Natural killer cell (primary cell): ENCODE results near the gene AMPD1. TPM values are rescaled to one million over a fixed set of nuclear protein-coding genes. Genes with fewer than 3 reads are reported as not detected.

Experiments
- ATAC-seq, 3 donors: fragments of 150-1000 bp in 2 of 3; fragments of 200-7000 bp in 1 of 3; cut with Tn5 transposase; 1 replicate in 1 of 3; 2 replicates in 2 of 3; pipeline ENCODE4 v1.10.0; 2021; ENCODE audit warnings: mild to moderate bottlenecking in 2 of 3, moderate library complexity in 2 of 3
- DNase-seq, 2 donors: peaks; one replicate each; pipeline versions ENCODE4 v3.0.0 to v3.0.0-alpha.2; 2013 to 2021; ENCODE audit warnings: mixed read lengths in 1 of 2
- H3K27ac ChIP-seq: one replicate; pipeline ENCODE4 v1.5.1; 2013; ENCODE audit warnings: mild to moderate bottlenecking, low read length
- H3K27me3 ChIP-seq: one replicate; pipeline ENCODE4 v1.6.1; 2013; ENCODE audit warnings: low read length; ENCODE audit not compliant: control insufficient read depth, insufficient read depth
- H3K36me3 ChIP-seq: one replicate; pipeline ENCODE4 v1.6.1; 2013; ENCODE audit warnings: low read length; ENCODE audit not compliant: control insufficient read depth, insufficient read depth
- H3K4me1 ChIP-seq: one replicate; pipeline ENCODE4 v1.6.1; 2013; ENCODE audit warnings: low read length; ENCODE audit not compliant: control insufficient read depth, insufficient read depth
- H3K4me3 ChIP-seq: one replicate; pipeline ENCODE4 v1.5.1; 2013; ENCODE audit warnings: low read length
- H3K9me3 ChIP-seq: one replicate; pipeline ENCODE4 v1.6.1; 2013; ENCODE audit warnings: low read length; ENCODE audit not compliant: control insufficient read depth, insufficient read depth
- H3K27ac Mint-ChIP-seq, 2 donors: one replicate each; pipeline ENCODE4 v1.8.0; 2022; ENCODE audit warnings: mild to moderate bottlenecking in 2 of 2, mixed read lengths in 2 of 2, moderate library complexity in 1 of 2
- H3K27me3 Mint-ChIP-seq, 2 donors: one replicate each; pipeline ENCODE4 v1.8.0; 2022; ENCODE audit warnings: low read depth in 2 of 2, mixed read lengths in 2 of 2
- H3K36me3 Mint-ChIP-seq: one replicate; pipeline ENCODE4 v1.8.0; 2022; ENCODE audit warnings: mixed read lengths
- H3K4me1 Mint-ChIP-seq, 2 donors: one replicate each; pipeline ENCODE4 v1.8.0; 2022; ENCODE audit warnings: mixed read lengths in 2 of 2
- H3K4me3 Mint-ChIP-seq: one replicate; pipeline ENCODE4 v1.8.0; 2022; ENCODE audit warnings: mild to moderate bottlenecking, moderate library complexity, mixed read lengths
- H3K9me3 Mint-ChIP-seq, 2 donors: one replicate each; pipeline ENCODE4 v1.8.0; 2022; ENCODE audit warnings: mixed read lengths in 2 of 2
- CTCF ChIP-seq: fragments of 200-600 bp; IDR thresholded peaks from one replicate; pipeline ENCODE4 v1.8.0; 2022; ENCODE audit warnings: antibody characterized with exemption
- WGBS: methylation state at CpG from one replicate; pipeline ENCODE4 v1.1.7; 2013; ENCODE audit warnings: missing lambda C conversion rate; ENCODE audit not compliant: insufficient coverage; 5-methylcytosine and 5-hydroxymethylcytosine counted together
- intact Hi-C: fragments of 100-400 bp; cut with micrococcal nuclease; formaldehyde crosslinking; loops from one replicate; pipeline ENCODE4 v1.14.2; 2022
- total RNA-seq, 4 donors: library from RNA; stranded (reverse); fragments of 120-200 nt in 1 of 4; gene quantifications; one replicate each; pipeline versions ENCODE4 v1.2.3 to v1.2.4, GENCODE V29; 2013 to 2022

Gene AMPD1
- total RNA-seq, 3 donors from 2014 or later (not counting 1 experiment from before 2014, with no cell fraction given): not detected

- Histone ChIP-seq H3K27me3 (no peaks in the 10 kb centered on the region), H3K4me1 (no peaks in the 10 kb centered on the region), H3K9me3 (no peaks in the 10 kb centered on the region), H3K36me3 (no peaks in the 10 kb centered on the region), H3K4me3 (no peak overlapping the region), H3K27ac (no peak overlapping the region)
- no peak for DNase-seq
- 45% methylated on average over 2 of the region's 4 CpGs for WGBS
- intact Hi-C loops: no loop called here
- H3K9me3 Mint-ChIP-seq: no peaks in the 10 kb centered on the region
- no peaks in the 10 kb centered on the region for H3K36me3 Mint-ChIP-seq
- H3K4me3 Mint-ChIP-seq: no peak overlapping the region
- TF ChIP-seq CTCF: no peak
- peaks cover 9 to 18% of the 10 kb centered on the region in 2 donors for H3K27me3 Mint-ChIP-seq
- H3K27ac Mint-ChIP-seq: no peak overlapping the region
- no peaks in the 10 kb centered on the region for H3K4me1 Mint-ChIP-seq
- ATAC-seq: no peak
Observed at GRCh38 chr1:114700036-114700600, 4.8 kb upstream of the AMPD1 start.

GRCh38 chr1:114696810-114697209 is 1.5 kb upstream of the AMPD1 start:
- H3K36me3 Mint-ChIP-seq: no peaks in the 10 kb centered on the region
- peaks cover 9 to 20% of the 10 kb centered on the region in 2 donors for H3K27me3 Mint-ChIP-seq
- no peaks in the 10 kb centered on the region for H3K36me3 ChIP-seq
- no peaks in the 10 kb centered on the region for H3K27me3 ChIP-seq
- H3K9me3 ChIP-seq: no peaks in the 10 kb centered on the region
- H3K4me1 ChIP-seq: no peaks in the 10 kb centered on the region
- H3K9me3 Mint-ChIP-seq: no peaks in the 10 kb centered on the region
- TF ChIP-seq CTCF: no peak
- no peak overlapping the region for H3K27ac Mint-ChIP-seq
- H3K4me3 ChIP-seq: no peak overlapping the region
- no peaks in the 10 kb centered on the region for H3K4me1 Mint-ChIP-seq
- no peak for DNase-seq
- H3K27ac ChIP-seq: no peak overlapping the region
- H3K4me3 Mint-ChIP-seq: no peak overlapping the region
- intact Hi-C loops: no loop called here
- no peak for ATAC-seq

- H3K27ac Mint-ChIP-seq: no peak overlapping the region
- 88% methylated on average over 8 of the region's 9 CpGs for WGBS
- intact Hi-C loops: no loop called here
Observed at GRCh38 chr1:114694540-114695310, 621 bp downstream of the AMPD1 start.

More at GRCh38 chr1:114694540-114695310, 621 bp downstream of the AMPD1 start:
- Mint-ChIP-seq H3K4me3 (no peak overlapping the region), H3K9me3 (no peaks in the 10 kb centered on the region), H3K27me3 (peaks cover 12 to 20% of the 10 kb centered on the region in 2 donors), H3K36me3 (no peaks in the 10 kb centered on the region), H3K4me1 (no peaks in the 10 kb centered on the region)
- Histone ChIP-seq H3K4me1 (no peaks in the 10 kb centered on the region), H3K36me3 (no peaks in the 10 kb centered on the region), H3K4me3 (no peak overlapping the region), H3K27me3 (no peaks in the 10 kb centered on the region), H3K27ac (no peak overlapping the region), H3K9me3 (no peaks in the 10 kb centered on the region)
- ATAC-seq (no peak), DNase-seq (no peak)
- TF ChIP-seq CTCF: no peak
